ENCODE data around the gene STAT6.
A peak's percentile ranks its signal among the peaks of the same experiment; 100 is the strongest.

The STAT6 gene

GRCh38 chr12:57087691-57088353 lies 23.3 kb downstream of the STAT6 start:
- H3K4me1 ChIP-seq (ENCODE audit: insufficient read depth, low read length, severe bottlenecking) = peaks cover 33% of the 10 kb centered on the region
- no peaks in the 10 kb centered on the region for H3K9me3 ChIP-seq (ENCODE audit: low read length)
- H3K4me2 ChIP-seq (ENCODE audit: low read length) = peak overlapping the region; percentile 95

GRCh38 chr12:57087010-57087690 lies 24.0 kb downstream of the STAT6 start:
- no peaks in the 10 kb centered on the region for H3K9me2 ChIP-seq (ENCODE audit: low read depth, low read length)
- H3K36me3 ChIP-seq (ENCODE audit: insufficient read depth, low read length) = no peaks in the 10 kb centered on the region
- TF ChIP-seq EZH2 (IDR thresholded peaks at IDR 0.05; ENCODE audit: borderline replicate concordance, low read length) (no peak), CTCF (IDR thresholded peaks at IDR 0.05; ENCODE audit: low read length) (no peak)
- H3F3A ChIP-seq (ENCODE audit: insufficient read depth, low read length) = peaks cover 6% of the 10 kb centered on the region; the same call in 1 of the 2 replicates
- peaks cover 33% of the 10 kb centered on the region for H3K4me1 ChIP-seq (ENCODE audit: insufficient read depth, low read length, severe bottlenecking)
- peak overlapping the region; percentile 88 for H3K9ac ChIP-seq (ENCODE audit: low read length)
- no peaks in the 10 kb centered on the region for H3K27me3 ChIP-seq (ENCODE audit: insufficient read depth, low read length)
- peak overlapping the region; percentile 90 for H3K27ac ChIP-seq (ENCODE audit: low read depth, low read length, poor library complexity, severe bottlenecking)
- peak overlapping the region; percentile 74 for H3K4me3 ChIP-seq (ENCODE audit: low read depth, low read length, poor library complexity, severe bottlenecking)
- no peaks in the 10 kb centered on the region for H4K20me1 ChIP-seq (ENCODE audit: insufficient read depth, low read length)
- H2AFZ ChIP-seq (ENCODE audit: low read length) = no peak overlapping the region
- no peaks in the 10 kb centered on the region for H3K79me2 ChIP-seq (ENCODE audit: insufficient read depth, low read length)
- H3K9me3 ChIP-seq (ENCODE audit: low read length) = no peaks in the 10 kb centered on the region
- peak overlapping the region; percentile 95 for H3K4me2 ChIP-seq (ENCODE audit: low read length)

More at GRCh38 chr12:57087691-57088353, 23.3 kb downstream of the STAT6 start:
- Histone ChIP-seq H3K79me2 (ENCODE audit: insufficient read depth, low read length) (no peaks in the 10 kb centered on the region), H3F3A (ENCODE audit: insufficient read depth, low read length) (peaks cover 6% of the 10 kb centered on the region; the same call in 1 of the 2 replicates), H3K27ac (ENCODE audit: low read depth, low read length, poor library complexity, severe bottlenecking) (peak overlapping the region; percentile 90), H2AFZ (ENCODE audit: low read length) (no peak overlapping the region), H3K27me3 (ENCODE audit: insufficient read depth, low read length) (no peaks in the 10 kb centered on the region), H3K4me3 (ENCODE audit: low read depth, low read length, poor library complexity, severe bottlenecking) (peak overlapping the region; percentile 74), H3K9me2 (ENCODE audit: low read depth, low read length) (no peaks in the 10 kb centered on the region), H4K20me1 (ENCODE audit: insufficient read depth, low read length) (no peaks in the 10 kb centered on the region), H3K9ac (ENCODE audit: low read length) (peak overlapping the region; percentile 88), H3K36me3 (ENCODE audit: insufficient read depth, low read length) (no peaks in the 10 kb centered on the region)
- TF ChIP-seq CTCF (IDR thresholded peaks at IDR 0.05; ENCODE audit: low read length) (no peak), EZH2 (IDR thresholded peaks at IDR 0.05; ENCODE audit: borderline replicate concordance, low read length) (no peak)

- H4K20me1 ChIP-seq (ENCODE audit: insufficient read depth, low read length) = no peaks in the 10 kb centered on the region
- peak overlapping the region; percentile 95 for H3K4me2 ChIP-seq (ENCODE audit: low read length)
- H3K9ac ChIP-seq (ENCODE audit: low read length) = peak overlapping the region; percentile 88
- no peaks in the 10 kb centered on the region for H3K9me3 ChIP-seq (ENCODE audit: low read length)
- 0 out of 2 replicates have a peak overlapping the region, but pooled peaks have one; percentile 25 for H2AFZ ChIP-seq (ENCODE audit: low read length)
- no peaks in the 10 kb centered on the region for H3K36me3 ChIP-seq (ENCODE audit: insufficient read depth, low read length)
- H3K27me3 ChIP-seq (ENCODE audit: insufficient read depth, low read length) = no peaks in the 10 kb centered on the region
- H3K79me2 ChIP-seq (ENCODE audit: insufficient read depth, low read length) = no peaks in the 10 kb centered on the region
- TF ChIP-seq EZH2 (IDR thresholded peaks at IDR 0.05; ENCODE audit: borderline replicate concordance, low read length) (no peak), CTCF (IDR thresholded peaks at IDR 0.05; ENCODE audit: low read length) (peak; percentile 60)
- no peaks in the 10 kb centered on the region for H3K9me2 ChIP-seq (ENCODE audit: low read depth, low read length)
- peak overlapping the region; percentile 74 for H3K4me3 ChIP-seq (ENCODE audit: low read depth, low read length, poor library complexity, severe bottlenecking)
- H3K4me1 ChIP-seq (ENCODE audit: insufficient read depth, low read length, severe bottlenecking) = peaks cover 33% of the 10 kb centered on the region
- H3K27ac ChIP-seq (ENCODE audit: low read depth, low read length, poor library complexity, severe bottlenecking) = peak overlapping the region; percentile 90
- peaks cover 6% of the 10 kb centered on the region; the same call in 1 of the 2 replicates for H3F3A ChIP-seq (ENCODE audit: insufficient read depth, low read length)
Observed at GRCh38 chr12:57086493-57087009, 24.6 kb downstream of the STAT6 start.
